ENCODE data around the gene TGFA.

DNA sequence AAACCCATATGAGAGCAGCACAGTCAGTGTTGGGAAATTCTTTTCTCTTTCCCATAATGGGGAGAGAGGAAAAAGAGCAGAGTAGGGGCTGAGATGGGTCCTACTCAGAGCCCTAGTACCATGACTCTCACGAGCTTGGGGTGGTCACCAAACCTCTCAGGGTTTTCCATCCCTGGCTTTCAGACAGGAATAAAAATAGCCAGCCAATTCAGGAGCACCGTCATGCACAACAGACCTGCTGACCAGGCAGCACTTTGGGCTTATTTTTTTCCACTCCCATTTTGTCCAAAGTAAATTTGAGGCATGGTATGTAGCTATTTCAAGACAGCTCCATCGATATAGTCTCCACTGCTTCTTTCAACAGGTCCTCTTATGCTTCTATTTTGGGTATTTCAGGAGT lies 86.4 kb downstream of the TGFA start:
- TF ChIP-seq CTCF (conservative IDR thresholded peaks at IDR 0.05; ENCODE audit: low read length) (no peak), EZH2phosphoT487 (IDR thresholded peaks at IDR 0.05; ENCODE audit: borderline replicate concordance) (no peak)
